Lower leg skin (tissue), 4 donors: Measurements from ENCODE around the gene LRRIQ1. TPM values are rescaled to one million over a fixed set of nuclear protein-coding genes. Genes with fewer than 3 reads are reported as not detected.

Source experiments
- DNase-seq, 2 donors: peaks; one replicate each; pipeline ENCODE4 v3.0.0-alpha.2; 2019; ENCODE audit warnings: low spot score in 2 of 2
- H3K4me3 ChIP-seq: fragments of 200-600 bp; sonication (generic); 2 replicates; pipeline ENCODE4 v1.5.1; 2017; ENCODE audit warnings: mild to moderate bottlenecking, low read depth; ENCODE audit not compliant: poor library complexity, severe bottlenecking
- CTCF ChIP-seq, 3 donors: fragments of 450-650 bp; IDR thresholded peaks; one replicate each; pipeline ENCODE4 v1.5.1; 2016; ENCODE audit warnings: antibody characterized with exemption in 3 of 3, mild to moderate bottlenecking in 3 of 3, moderate library complexity in 2 of 3
- POLR2A ChIP-seq, 2 donors: fragments of 450-650 bp; IDR thresholded peaks; one replicate each; pipeline ENCODE4 v1.6.1; 2016 to 2017; ENCODE audit warnings: antibody characterized with exemption in 2 of 2, mild to moderate bottlenecking in 1 of 2, moderate library complexity in 1 of 2
- WGBS, 2 donors: methylation state at CpG; one replicate each; pipeline ENCODE4 v1.1.5; 2018; 5-methylcytosine and 5-hydroxymethylcytosine counted together
- intact Hi-C: fragments of 100-400 bp; cut with DNase I; formaldehyde crosslinking; loops from one replicate; pipeline ENCODE4 v1.15.0; 2023; ENCODE audit warnings: low total_unique reads
- total RNA-seq, 4 donors: library from RNA; depleted of rRNA; stranded (reverse); fragments of >200 nt; gene quantifications; one replicate each; pipeline ENCODE4 v1.1.0, GENCODE V29; 2016

Gene LRRIQ1
- total RNA-seq, 4 donors from 2014 or later = not detected

- DNase-seq = no peak
- 55 to 63% methylated on average over 3 of the region's 3 CpGs for WGBS, 2 donors
- H3K4me3 ChIP-seq = no peak overlapping the region
- TF ChIP-seq POLR2A (IDR thresholded peaks at IDR 0.05) (no peak), CTCF (IDR thresholded peaks at IDR 0.05) (no peak)
- intact Hi-C loops = no loop called here
Measured at GRCh38 chr12:85156569-85156968, 120.4 kb downstream of the LRRIQ1 start.

- intact Hi-C loops = no loop called here
- no peak for TF ChIP-seq POLR2A (IDR thresholded peaks at IDR 0.05)
- 74 to 94% methylated on average over 3 of the region's 3 CpGs for WGBS, 2 donors
- H3K4me3 ChIP-seq = no peak overlapping the region
- no peak for DNase-seq
Measured at GRCh38 chr12:85157035-85157603, 121.0 kb downstream of the LRRIQ1 start.

- H3K4me3 ChIP-seq = no peak overlapping the region
- TF ChIP-seq POLR2A (IDR thresholded peaks at IDR 0.05) = no peak
- no peak for TF ChIP-seq CTCF (IDR thresholded peaks at IDR 0.05)
- DNase-seq = no peak
- 68 to 87% methylated on average over 1 of the region's 1 CpG for WGBS, 2 donors
- intact Hi-C loops = no loop called here
Measured at GRCh38 chr12:85163752-85164321, 127.7 kb downstream of the LRRIQ1 start.

- WGBS, 2 donors = 62 to 71% methylated on average over 2 of the region's 2 CpGs
- no peak for DNase-seq
- intact Hi-C loops = no loop called here
- H3K4me3 ChIP-seq = no peak overlapping the region
- TF ChIP-seq CTCF (IDR thresholded peaks at IDR 0.05) (no peak), POLR2A (IDR thresholded peaks at IDR 0.05) (no peak)
Measured at GRCh38 chr12:85179680-85180270, 143.6 kb downstream of the LRRIQ1 start.

- no peak for DNase-seq
- intact Hi-C loops = no loop called here
- WGBS, 2 donors = 49% methylated on average over 4 of the region's 4 CpGs
- no peak for TF ChIP-seq CTCF (IDR thresholded peaks at IDR 0.05)
- no peak for TF ChIP-seq POLR2A (IDR thresholded peaks at IDR 0.05)
- H3K4me3 ChIP-seq = no peak overlapping the region
Measured at GRCh38 chr12:85182699-85183098, 146.5 kb downstream of the LRRIQ1 start.

GRCh38 chr12:85183855-85184254 lies 147.7 kb downstream of the LRRIQ1 start:
- 51 to 69% methylated on average over 2 of the region's 2 CpGs for WGBS, 2 donors
- no peak overlapping the region for H3K4me3 ChIP-seq
- TF ChIP-seq POLR2A (IDR thresholded peaks at IDR 0.05) = no peak
- no peak for TF ChIP-seq CTCF (IDR thresholded peaks at IDR 0.05)
- no peak for DNase-seq
- intact Hi-C loops = no loop called here
